ENCODE measurements around the gene MUC5B. TPM values are rescaled to one million over a fixed set of nuclear protein-coding genes. Genes with fewer than 3 reads are reported as not detected.

MUC5B gene
- total RNA-seq, 1 donor: not detected

DNA sequence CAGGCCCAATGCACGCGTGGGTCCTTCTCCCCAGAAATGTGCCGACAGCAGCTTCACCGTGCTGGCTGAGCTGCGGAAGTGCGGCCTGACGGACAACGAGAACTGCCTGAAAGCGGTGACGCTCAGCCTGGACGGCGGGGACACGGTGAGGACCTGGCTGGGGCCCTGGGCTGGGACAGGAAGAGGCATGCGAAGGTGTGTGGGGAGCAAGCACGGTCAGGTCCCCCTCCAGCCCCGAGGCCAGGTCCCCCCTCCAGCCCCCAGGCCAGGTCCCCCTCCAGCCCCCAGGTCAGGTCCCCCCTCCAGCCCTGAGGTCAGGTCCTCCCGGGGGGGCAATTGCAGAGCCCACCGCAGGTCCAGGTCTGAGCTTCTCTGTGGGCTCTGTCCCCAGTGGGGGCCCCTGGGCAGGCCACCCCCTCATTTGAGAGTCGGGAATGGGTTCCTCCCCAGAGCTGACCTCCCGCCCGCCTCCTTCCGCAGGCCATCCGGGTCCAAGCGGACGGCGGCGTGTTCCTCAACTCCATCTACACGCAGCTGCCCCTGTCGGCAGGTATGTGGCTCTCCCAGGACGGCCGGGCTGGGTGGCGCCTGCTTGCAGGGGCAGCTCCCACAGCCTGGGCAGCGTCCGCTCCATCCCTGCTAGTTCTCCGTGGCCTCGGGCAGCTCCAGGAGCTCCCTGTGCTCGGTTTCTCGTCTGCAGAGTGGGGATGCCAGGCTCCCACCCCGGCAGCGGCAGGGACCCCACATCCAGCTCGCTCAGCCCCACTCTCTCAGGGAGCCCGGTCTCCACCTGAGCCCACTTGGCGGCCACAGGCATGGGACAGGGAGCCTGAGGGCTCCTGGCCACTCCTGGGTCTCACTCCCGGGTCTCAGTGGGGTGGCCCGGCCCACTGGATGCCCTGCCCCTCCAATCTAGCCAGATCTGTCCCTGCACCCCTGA is 7.9 kb downstream of the MUC5B start:
- no peak for TF ChIP-seq CTCF (IDR thresholded peaks at IDR 0.05; ENCODE audit: insufficient read depth, low read depth, low read length)
- no peak overlapping the region for H3K4me3 ChIP-seq (ENCODE audit: low read depth, low read length)
- no peak for DNase-seq (ENCODE audit: low read depth)

DNA sequence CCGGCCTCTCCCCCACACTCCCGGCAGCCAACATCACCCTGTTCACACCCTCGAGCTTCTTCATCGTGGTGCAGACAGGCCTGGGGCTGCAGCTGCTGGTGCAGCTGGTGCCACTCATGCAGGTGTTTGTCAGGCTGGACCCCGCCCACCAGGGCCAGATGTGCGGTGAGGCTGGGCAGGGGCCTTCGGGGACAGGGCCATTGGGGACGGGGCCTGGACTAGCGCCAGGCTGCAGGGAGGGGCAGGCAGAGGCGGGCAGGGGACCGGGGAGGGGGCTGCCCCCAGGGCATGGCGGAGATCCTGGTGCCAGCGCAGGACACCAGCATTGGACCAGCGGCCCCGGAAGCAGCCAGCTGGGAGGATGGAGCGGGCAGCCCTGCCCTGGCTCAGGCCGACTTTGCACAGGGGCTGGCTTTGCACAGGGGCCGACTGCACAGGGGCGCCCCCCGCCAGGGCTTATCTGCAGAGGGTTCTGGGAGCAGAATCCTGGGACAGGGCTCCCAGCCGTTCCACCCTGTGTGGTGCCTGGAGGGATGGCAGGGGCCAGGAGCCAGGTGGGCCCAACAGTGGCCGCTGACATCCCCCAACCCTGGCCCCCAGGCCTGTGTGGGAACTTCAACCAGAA is 8.6 kb downstream of the MUC5B start:
- TF ChIP-seq CTCF (IDR thresholded peaks at IDR 0.05; ENCODE audit: insufficient read depth, low read depth, low read length): no peak
- DNase-seq (ENCODE audit: low read depth): no peak

GRCh38 chr11:1232021-1232882 is 9.4 kb downstream of the MUC5B start:
- no peak for DNase-seq (ENCODE audit: low read depth)
- TF ChIP-seq CTCF (IDR thresholded peaks at IDR 0.05; ENCODE audit: insufficient read depth, low read depth, low read length): no peak
- H3K4me3 ChIP-seq (ENCODE audit: low read depth, low read length): no peak overlapping the region

More for the DNA sequence above, 8.6 kb downstream of the MUC5B start:
- H3K4me3 ChIP-seq (ENCODE audit: low read depth, low read length): no peak overlapping the region

- no peak for DNase-seq (ENCODE audit: low read depth)
- no peak overlapping the region for H3K4me3 ChIP-seq (ENCODE audit: low read depth, low read length)
- no peak for TF ChIP-seq CTCF (IDR thresholded peaks at IDR 0.05; ENCODE audit: insufficient read depth, low read depth, low read length)
Observed at GRCh38 chr11:1232883-1233321, 10.0 kb downstream of the MUC5B start.

- TF ChIP-seq CTCF (IDR thresholded peaks at IDR 0.05; ENCODE audit: insufficient read depth, low read depth, low read length): no peak
- H3K4me3 ChIP-seq (ENCODE audit: low read depth, low read length): no peak overlapping the region
- DNase-seq (ENCODE audit: low read depth): no peak
Observed at GRCh38 chr11:1233351-1234053, 10.6 kb downstream of the MUC5B start.
